ENCODE data around the gene SETD2. TPM values are rescaled to one million over a fixed set of nuclear protein-coding genes. Genes with fewer than 3 reads are reported as not detected.
A peak's percentile ranks its signal among the peaks of the same experiment; 100 is the strongest.
"Not testable (repeated sequence)": the region's sequence is repeated elsewhere in the genome, so short reads cannot be mapped to it uniquely, and the experiment has no call there.

Gene SETD2
- total RNA-seq, 2 experiments from 2014 or later: 27.7 to 28.1 TPM

GRCh38 chr3:47163169-47164006 lies 525 bp downstream of the SETD2 start:
- Mint-ChIP-seq H3K9me3 (no peaks in the 10 kb centered on the region), H3K4me1 (ENCODE audit: low read depth) (peaks cover 47% of the 10 kb centered on the region), H3K27me3 (ENCODE audit: low read depth) (no peaks in the 10 kb centered on the region), H3K4me3 (peak overlapping the region; percentile 96), H3K36me3 (ENCODE audit: low read depth) (peaks cover 7% of the 10 kb centered on the region), H3K27ac (peak overlapping the region; percentile 98)
- CTCF ChIA-PET: interaction anchor here (0.7 to 2.7 kb wide), 3 partner anchors 160 to 624 kb away, joined by 3 to 19 read pairs (median 4); no protein-coding TSS in a partner anchor
- intact Hi-C loops (cut with micrococcal nuclease): loop anchor here (1.0 to 10.0 kb wide), 9 partner anchors 43 to 621 kb away; partner anchors contain the start of genes KIF9, KLHL18, NBEAL2 and SCAP
- peak; percentile 59 for DNase-seq

DNA sequence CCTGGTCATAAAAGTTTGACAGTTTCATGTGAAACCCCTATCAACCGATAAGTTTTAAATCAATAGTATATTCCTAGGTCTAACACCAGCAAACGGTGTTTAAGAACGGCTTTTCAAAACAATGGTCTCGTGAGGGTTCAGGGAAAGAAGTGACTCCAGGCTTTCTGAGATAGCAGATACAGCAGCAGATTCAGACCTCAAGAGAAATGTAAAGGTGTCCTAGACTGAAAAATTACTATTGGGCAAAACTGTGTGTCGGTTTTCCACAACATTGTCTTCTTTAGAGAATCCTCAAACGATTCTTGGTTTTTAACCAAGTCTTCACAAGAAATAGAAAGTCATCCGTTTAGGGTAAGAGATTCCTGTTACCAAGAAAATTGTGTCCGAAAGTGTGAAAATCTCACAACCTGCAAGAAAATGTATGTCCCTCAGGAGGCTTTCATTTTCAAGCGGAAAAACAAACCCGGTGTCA lies 1.2 kb downstream of the SETD2 start:
- Mint-ChIP-seq H3K27ac (peak overlapping the region; percentile 98), H3K36me3 (ENCODE audit: low read depth) (peaks cover 7% of the 10 kb centered on the region), H3K4me3 (peak overlapping the region; percentile 96), H3K4me1 (ENCODE audit: low read depth) (peaks cover 54% of the 10 kb centered on the region), H3K27me3 (ENCODE audit: low read depth) (no peaks in the 10 kb centered on the region), H3K9me3 (no peaks in the 10 kb centered on the region)
- intact Hi-C loops (cut with micrococcal nuclease): loop anchor here (5.0 to 10.0 kb wide), 2 partner anchors 125 to 622 kb away; partner anchors contain the start of gene SMARCC1
- DNase-seq: no peak
- CTCF ChIA-PET: no interaction called here

DNA sequence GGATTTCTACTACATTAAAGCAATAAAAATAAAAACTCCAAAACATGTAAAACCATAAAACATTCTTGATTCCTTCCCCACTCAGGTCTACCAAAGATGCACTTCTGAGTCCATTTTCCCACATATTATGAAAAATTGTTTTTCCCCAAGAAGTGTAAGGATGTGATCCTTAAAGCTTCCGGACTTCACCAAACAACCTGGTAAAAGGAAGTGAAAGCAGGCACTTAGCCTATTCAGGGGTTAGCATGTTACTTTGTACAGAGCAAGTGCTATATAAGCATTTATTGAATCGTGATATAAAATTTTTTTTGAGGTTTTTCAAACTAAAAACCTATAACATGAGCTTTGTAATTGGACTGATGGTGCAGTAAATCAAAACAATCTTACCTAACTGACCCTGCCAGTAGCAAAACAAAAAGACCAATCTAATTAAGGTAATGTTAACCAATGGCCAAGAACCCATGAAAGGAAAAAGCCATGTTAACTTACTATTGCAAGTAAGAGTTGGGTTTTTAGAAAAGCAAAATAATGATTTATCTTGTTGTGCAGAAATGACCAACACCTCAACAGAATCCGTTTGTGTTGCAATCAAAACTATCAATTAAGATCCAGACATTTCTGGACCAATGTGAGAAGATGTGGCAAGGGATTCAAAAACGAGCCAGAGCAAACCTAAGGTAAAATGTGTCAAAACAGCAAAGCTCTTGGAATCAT lies 1.8 kb downstream of the SETD2 start:
- Mint-ChIP-seq H3K27ac (peak overlapping the region; percentile 98), H3K9me3 (no peaks in the 10 kb centered on the region), H3K4me1 (ENCODE audit: low read depth) (peaks cover 57% of the 10 kb centered on the region), H3K27me3 (ENCODE audit: low read depth) (no peaks in the 10 kb centered on the region), H3K4me3 (peak overlapping the region; percentile 96), H3K36me3 (ENCODE audit: low read depth) (peaks cover 7% of the 10 kb centered on the region)
- no peak for DNase-seq
- CTCF ChIA-PET: interaction anchor here (0.7 kb wide), 1 partner anchor 162 kb away, joined by 3 read pairs; no protein-coding TSS in a partner anchor
- intact Hi-C loops (cut with micrococcal nuclease): loop anchor here (5.0 to 10.0 kb wide), 2 partner anchors 125 to 623 kb away; partner anchors contain the start of gene SMARCC1

- Mint-ChIP-seq H3K4me3 (no peak overlapping the region), H3K27ac (no peak overlapping the region)
These were observed 4.1 kb downstream of the SETD2 start for GRCh38 chr3:47159820-47160219.

GRCh38 chr3:47158208-47158607 lies 5.7 kb downstream of the SETD2 start:
- intact Hi-C loops (cut with micrococcal nuclease): no loop called here
- Mint-ChIP-seq H3K4me3 (no peak overlapping the region), H3K27ac (no peak overlapping the region), H3K36me3 (ENCODE audit: low read depth) (peaks cover 10% of the 10 kb centered on the region), H3K4me1 (ENCODE audit: low read depth) (peaks cover 72% of the 10 kb centered on the region), H3K9me3 (no peaks in the 10 kb centered on the region), H3K27me3 (ENCODE audit: low read depth) (no peaks in the 10 kb centered on the region)
- CTCF ChIA-PET: no interaction called here
- DNase-seq: no peak

More at GRCh38 chr3:47159820-47160219, 4.1 kb downstream of the SETD2 start:
- Mint-ChIP-seq H3K36me3 (ENCODE audit: low read depth) (peaks cover 7% of the 10 kb centered on the region), H3K27me3 (ENCODE audit: low read depth) (no peaks in the 10 kb centered on the region), H3K4me1 (ENCODE audit: low read depth) (peaks cover 61% of the 10 kb centered on the region), H3K9me3 (no peaks in the 10 kb centered on the region)
- CTCF ChIA-PET: interaction anchor here (0.6 kb wide), 1 partner anchor 118 kb away, joined by 4 read pairs; no protein-coding TSS in a partner anchor
- no peak for DNase-seq
- intact Hi-C loops (cut with micrococcal nuclease): loop anchor here (5.0 to 10.0 kb wide), 2 partner anchors 123 to 625 kb away; partner anchors contain the start of gene SMARCC1

- H3K9me3 Mint-ChIP-seq: no peaks in the 10 kb centered on the region
- H3K4me3 Mint-ChIP-seq: no peak overlapping the region
- H3K27me3 Mint-ChIP-seq (ENCODE audit: low read depth): no peaks in the 10 kb centered on the region
- DNase-seq: no peak
- no peak overlapping the region for H3K27ac Mint-ChIP-seq
- intact Hi-C loops (cut with micrococcal nuclease): no loop called here
- peaks cover 8% of the 10 kb centered on the region for H3K36me3 Mint-ChIP-seq (ENCODE audit: low read depth)
- CTCF ChIA-PET: no interaction called here
- H3K4me1 Mint-ChIP-seq (ENCODE audit: low read depth): peaks cover 79% of the 10 kb centered on the region
These were observed 7.5 kb downstream of the SETD2 start for GRCh38 chr3:47156396-47156795.

- intact Hi-C loops (cut with micrococcal nuclease): no loop called here
- CTCF ChIA-PET: no interaction called here
- H3K4me3 Mint-ChIP-seq: no peak overlapping the region
- H3K4me1 Mint-ChIP-seq (ENCODE audit: low read depth): peaks cover 72% of the 10 kb centered on the region
- H3K27me3 Mint-ChIP-seq (ENCODE audit: low read depth): no peaks in the 10 kb centered on the region
- no peak overlapping the region for H3K27ac Mint-ChIP-seq
- peaks cover 5% of the 10 kb centered on the region for H3K36me3 Mint-ChIP-seq (ENCODE audit: low read depth)
- no peak for DNase-seq
- no peaks in the 10 kb centered on the region for H3K9me3 Mint-ChIP-seq
These were observed 11.3 kb downstream of the SETD2 start for GRCh38 chr3:47152578-47152977.

GRCh38 chr3:47151836-47152235 lies 12.1 kb downstream of the SETD2 start:
- Mint-ChIP-seq H3K36me3 (ENCODE audit: low read depth) (peaks cover 5% of the 10 kb centered on the region), H3K9me3 (no peaks in the 10 kb centered on the region), H3K4me3 (no peak overlapping the region), H3K27me3 (ENCODE audit: low read depth) (no peaks in the 10 kb centered on the region), H3K4me1 (ENCODE audit: low read depth) (peaks cover 71% of the 10 kb centered on the region), H3K27ac (no peak overlapping the region)
- intact Hi-C loops (cut with micrococcal nuclease): no loop called here
- CTCF ChIA-PET: interaction anchor here (0.6 kb wide), 2 partner anchors 14 to 211 kb away, joined by 3 read pairs; no protein-coding TSS in a partner anchor
- no peak for DNase-seq

DNA sequence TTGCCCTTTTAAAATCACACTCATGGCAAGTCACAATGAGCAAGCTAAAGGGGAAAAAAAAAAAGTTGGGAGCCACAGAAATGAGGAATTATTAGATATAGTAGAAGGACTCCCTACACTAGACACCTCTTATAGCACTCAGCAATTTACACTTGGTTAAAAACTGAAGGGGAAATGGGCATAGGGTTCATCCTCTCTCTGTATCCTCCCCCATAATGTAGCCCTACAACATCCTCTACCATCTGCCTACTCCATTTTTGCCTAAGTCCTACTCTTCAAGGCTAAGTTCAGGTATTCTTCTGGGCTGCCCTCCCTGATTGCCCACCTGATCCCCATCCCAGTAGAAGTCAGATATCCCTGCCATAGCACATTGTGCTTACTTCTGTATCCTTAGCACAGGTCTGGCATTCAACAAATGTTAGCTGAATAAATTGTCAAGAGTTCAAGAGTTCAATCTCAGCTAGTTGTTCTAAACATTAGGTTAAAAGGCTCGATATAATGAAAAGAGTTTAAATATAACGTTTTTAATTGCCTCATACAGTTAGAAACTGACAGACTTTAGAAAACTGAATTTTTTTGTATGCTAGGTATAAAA lies 14.5 kb downstream of the SETD2 start:
- Mint-ChIP-seq H3K36me3 (ENCODE audit: low read depth) (peaks cover 3% of the 10 kb centered on the region), H3K9me3 (no peaks in the 10 kb centered on the region), H3K27me3 (ENCODE audit: low read depth) (no peaks in the 10 kb centered on the region), H3K4me1 (ENCODE audit: low read depth) (peaks cover 65% of the 10 kb centered on the region), H3K4me3 (no peak overlapping the region), H3K27ac (no peak overlapping the region)
- no peak for DNase-seq
- CTCF ChIA-PET: interaction anchor here (0.9 to 1.0 kb wide), 2 partner anchors 119 to 212 kb away, joined by 3 read pairs; no protein-coding TSS in a partner anchor
- intact Hi-C loops (cut with micrococcal nuclease): no loop called here

DNA sequence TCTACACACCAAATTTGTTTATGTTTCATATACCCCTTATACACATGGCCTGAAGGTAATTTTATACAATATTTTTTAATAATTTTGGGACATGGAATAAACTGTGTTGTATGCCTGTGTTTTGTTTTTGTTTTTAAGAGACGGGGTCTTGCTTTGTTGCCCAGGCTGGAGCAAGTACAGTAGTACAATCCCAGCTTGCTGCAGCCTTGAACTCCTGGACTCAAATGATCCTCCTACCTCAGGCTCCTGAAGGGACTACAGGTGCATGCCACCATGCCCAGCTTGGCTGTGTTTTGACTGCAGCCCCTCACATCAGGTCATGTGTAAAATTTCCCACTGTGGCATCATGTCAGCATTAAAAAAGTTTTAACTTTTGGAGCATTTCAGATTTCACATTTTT lies 18.6 kb downstream of the SETD2 start:
- H3K4me3 Mint-ChIP-seq: no peak overlapping the region
- intact Hi-C loops (cut with micrococcal nuclease): no loop called here
- H3K9me3 Mint-ChIP-seq: no peaks in the 10 kb centered on the region
- CTCF ChIA-PET: interaction anchor here (1.6 kb wide), 1 partner anchor 63 kb away, joined by 3 read pairs; no protein-coding TSS in a partner anchor
- no peak overlapping the region for H3K27ac Mint-ChIP-seq
- H3K27me3 Mint-ChIP-seq (ENCODE audit: low read depth): no peaks in the 10 kb centered on the region
- peaks cover 64% of the 10 kb centered on the region for H3K4me1 Mint-ChIP-seq (ENCODE audit: low read depth)
- no peak for DNase-seq
- no peaks in the 10 kb centered on the region for H3K36me3 Mint-ChIP-seq (ENCODE audit: low read depth)

- peaks cover 61% of the 10 kb centered on the region for H3K4me1 Mint-ChIP-seq (ENCODE audit: low read depth)
- H3K9me3 Mint-ChIP-seq: no peaks in the 10 kb centered on the region
- no peaks in the 10 kb centered on the region for H3K27me3 Mint-ChIP-seq (ENCODE audit: low read depth)
- no peak overlapping the region for H3K27ac Mint-ChIP-seq
- H3K36me3 Mint-ChIP-seq (ENCODE audit: low read depth): peaks cover 5% of the 10 kb centered on the region
- CTCF ChIA-PET: no interaction called here
- no peak for DNase-seq
- H3K4me3 Mint-ChIP-seq: no peak overlapping the region
- intact Hi-C loops (cut with micrococcal nuclease): no loop called here
These were observed 20.8 kb downstream of the SETD2 start for GRCh38 chr3:47143068-47143467.

DNA sequence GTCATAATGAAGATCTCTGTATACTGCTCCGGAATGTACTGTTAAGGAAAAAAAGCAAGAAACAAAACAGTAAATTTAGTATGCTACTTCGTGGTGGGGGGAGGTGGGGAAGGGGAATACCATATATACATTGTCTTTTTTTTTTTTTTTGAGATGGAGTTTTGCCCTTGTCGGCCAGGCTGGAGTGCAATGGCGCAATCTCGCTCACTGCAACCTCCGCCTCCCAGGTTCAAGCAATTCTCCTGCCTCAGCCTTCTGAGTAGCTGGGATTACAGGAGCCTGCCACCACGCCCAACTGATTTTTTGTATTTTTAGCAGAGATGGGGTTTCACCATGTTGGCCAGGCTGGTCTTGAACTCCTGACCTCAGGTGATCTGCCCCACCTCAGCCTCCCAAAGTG lies 21.4 kb downstream of the SETD2 start:
- peaks cover 59% of the 10 kb centered on the region for H3K4me1 Mint-ChIP-seq (ENCODE audit: low read depth)
- H3K9me3 Mint-ChIP-seq; intact Hi-C loops (cut with micrococcal nuclease); CTCF ChIA-PET; DNase-seq; H3K36me3 Mint-ChIP-seq (ENCODE audit: low read depth); H3K27me3 Mint-ChIP-seq (ENCODE audit: low read depth); H3K27ac Mint-ChIP-seq; H3K4me3 Mint-ChIP-seq: not testable (repeated sequence)
